HG03280 (cell line): Measurements from ENCODE around the gene SPAG16.

Experiments used
- ATAC-seq: cut with Tn5 transposase; IDR thresholded peaks from one replicate; pipeline ENCODE4 v1.9.1; 2021; ENCODE audit warnings: mild to moderate bottlenecking, moderate library complexity; ENCODE audit not compliant: unreplicated experiment

Gene SPAG16

GRCh38 chr2:214130114-214130513 lies 845.9 kb downstream of the SPAG16 start:
- no peak for ATAC-seq

GRCh38 chr2:214135966-214136365 lies 851.7 kb downstream of the SPAG16 start:
- no peak for ATAC-seq

GRCh38 chr2:214138779-214139178 lies 854.5 kb downstream of the SPAG16 start:
- ATAC-seq, result no peak

- no peak for ATAC-seq
These were observed 855.5 kb downstream of the SPAG16 start for GRCh38 chr2:214139630-214140284.

DNA sequence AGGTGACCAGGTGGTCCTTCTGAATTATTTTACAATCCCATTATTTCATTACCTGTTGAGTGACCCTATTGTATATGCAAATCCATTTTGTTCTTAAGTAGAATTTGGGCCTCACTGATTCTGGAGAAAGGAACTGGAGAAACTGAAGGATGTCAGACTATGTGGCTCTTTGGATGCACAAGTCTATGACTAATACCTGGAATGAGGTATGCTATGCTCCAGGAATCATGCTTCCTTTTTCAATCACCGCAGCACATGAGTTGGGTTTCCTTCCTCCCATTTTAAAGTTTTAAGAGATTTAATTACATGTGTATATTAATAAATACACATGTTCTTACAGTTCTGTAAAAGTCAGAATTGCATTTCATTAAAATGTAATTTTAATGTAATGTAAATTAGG lies 872.7 kb downstream of the SPAG16 start:
- ATAC-seq, result no peak

DNA sequence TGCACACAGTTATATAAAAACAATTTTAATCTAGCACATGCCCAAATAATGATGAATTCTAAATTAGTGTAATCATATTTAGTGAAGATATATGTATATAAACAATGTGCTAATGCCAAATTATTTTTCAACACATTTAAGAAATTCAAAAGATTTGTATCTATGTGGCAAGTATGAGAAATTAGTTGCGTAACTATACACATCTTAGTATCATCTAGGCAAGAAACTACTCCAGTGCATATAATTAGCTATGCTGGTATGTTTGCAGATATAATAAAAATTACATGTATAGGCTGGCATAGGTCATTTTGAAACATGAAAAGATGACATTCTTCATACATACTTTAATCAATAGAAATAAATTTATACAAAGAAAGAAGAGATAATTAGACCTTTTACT lies 874.6 kb downstream of the SPAG16 start:
- ATAC-seq, result no peak

GRCh38 chr2:214169281-214169680 lies 885.0 kb downstream of the SPAG16 start:
- ATAC-seq, result no peak

GRCh38 chr2:214169736-214170135 lies 885.5 kb downstream of the SPAG16 start:
- ATAC-seq, result no peak

GRCh38 chr2:214174563-214174962 lies 890.3 kb downstream of the SPAG16 start:
- no peak for ATAC-seq

GRCh38 chr2:214180071-214180470 lies 895.8 kb downstream of the SPAG16 start:
- no peak for ATAC-seq

GRCh38 chr2:214180686-214181085 lies 896.4 kb downstream of the SPAG16 start:
- ATAC-seq, result no peak

DNA sequence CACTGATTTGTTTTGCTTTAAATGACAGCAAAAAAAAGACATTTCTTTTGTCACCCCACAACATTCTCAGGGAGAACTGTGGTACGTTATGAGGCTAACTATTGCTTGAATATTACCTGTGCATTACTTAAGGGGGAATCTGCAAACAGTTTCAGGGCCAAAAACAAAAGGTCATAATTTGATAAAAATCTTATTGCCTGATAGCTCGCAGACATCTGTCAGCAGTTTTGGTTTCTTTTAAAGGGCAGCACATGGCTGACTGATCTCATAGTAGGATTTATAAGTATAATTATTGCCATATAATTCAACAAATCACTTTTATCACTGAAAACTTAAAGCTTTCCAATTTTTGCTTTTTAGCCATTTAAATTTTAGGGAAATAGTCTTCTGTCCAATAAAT lies 900.2 kb downstream of the SPAG16 start:
- ATAC-seq, result no peak

DNA sequence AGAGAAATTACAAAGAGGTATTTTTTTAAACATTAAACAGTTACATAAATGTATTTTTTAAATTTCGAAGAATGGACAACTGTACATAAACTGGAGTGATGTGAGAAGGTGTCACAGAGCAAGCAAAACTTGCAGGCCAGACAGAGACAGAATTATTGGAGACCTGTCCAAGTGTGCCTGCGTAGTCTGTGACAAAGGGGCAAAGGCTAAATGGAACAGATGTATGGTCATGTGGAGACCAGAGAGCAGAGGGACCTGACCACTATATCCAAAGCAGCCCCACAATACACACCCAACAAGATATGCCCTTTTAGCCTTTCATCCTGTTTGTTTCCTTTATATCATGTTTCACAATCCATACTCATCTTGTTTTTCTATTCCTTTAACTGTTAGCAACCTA lies 901.3 kb downstream of the SPAG16 start:
- no peak for ATAC-seq

- ATAC-seq, result no peak
These were observed 908.4 kb downstream of the SPAG16 start for GRCh38 chr2:214192711-214193110.

DNA sequence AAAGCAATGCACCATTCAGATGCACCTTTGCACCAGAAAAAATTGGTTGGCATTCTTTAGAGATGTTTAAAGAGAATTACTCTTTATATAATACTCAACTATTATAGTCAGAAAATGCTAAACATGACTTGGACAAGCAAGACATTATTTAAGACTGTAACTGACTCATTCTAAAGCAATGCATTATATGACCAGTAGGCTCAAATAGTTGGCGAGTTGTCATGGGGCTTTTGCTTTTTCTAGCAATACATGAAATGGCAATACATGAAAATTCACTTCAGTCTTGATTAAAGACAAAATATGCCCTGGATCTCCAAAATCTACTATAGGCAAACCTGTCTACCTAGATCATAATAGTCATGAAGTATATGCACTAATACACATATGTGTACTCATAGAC lies 909.7 kb downstream of the SPAG16 start:
- ATAC-seq, result no peak

DNA sequence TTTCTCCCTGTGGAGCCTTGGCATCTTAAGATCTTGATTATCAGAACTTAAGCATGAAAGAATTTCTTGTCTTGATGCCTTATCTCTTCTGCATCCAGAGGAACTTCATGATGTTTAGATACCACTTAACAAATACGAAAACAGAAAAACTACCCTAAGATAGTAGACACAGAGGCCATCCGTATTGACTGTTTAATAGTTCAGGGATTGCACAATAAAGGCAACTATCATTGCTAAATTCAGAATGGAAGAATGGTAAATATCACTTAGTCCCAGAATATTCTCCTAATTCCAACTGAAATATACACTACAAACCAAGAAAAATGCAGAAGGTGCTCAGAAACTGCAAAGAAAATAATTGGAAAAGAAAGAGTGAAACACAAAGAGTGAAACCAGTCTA lies 912.0 kb downstream of the SPAG16 start:
- no peak for ATAC-seq

DNA sequence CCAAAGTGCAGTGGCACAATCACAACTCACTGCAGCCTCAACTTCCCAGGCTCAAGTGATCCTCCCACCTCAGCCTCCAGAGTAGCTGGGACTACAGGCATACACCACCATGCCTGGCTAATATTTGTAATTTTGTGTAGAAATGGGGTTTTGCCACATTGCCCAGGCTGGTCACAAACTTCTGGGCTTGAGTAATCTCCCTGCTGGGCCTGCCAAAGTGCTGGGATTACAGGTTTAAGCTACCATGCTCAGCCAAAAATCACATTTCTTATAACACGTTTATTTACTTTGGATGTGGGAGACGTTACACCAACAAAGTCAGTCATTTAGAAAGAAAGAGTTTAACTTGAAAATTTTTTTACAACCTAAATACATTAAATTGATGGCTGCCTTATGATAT lies 917.6 kb downstream of the SPAG16 start:
- ATAC-seq, result no peak

- no peak for ATAC-seq
These were observed 919.0 kb downstream of the SPAG16 start for GRCh38 chr2:214203214-214203613.

- no peak for ATAC-seq
These were observed 919.6 kb downstream of the SPAG16 start for GRCh38 chr2:214203744-214204289.

GRCh38 chr2:214215107-214215506 lies 930.8 kb downstream of the SPAG16 start:
- no peak for ATAC-seq

- no peak for ATAC-seq
These were observed 932.9 kb downstream of the SPAG16 start for GRCh38 chr2:214217136-214217535.

GRCh38 chr2:214217599-214217998 lies 933.3 kb downstream of the SPAG16 start:
- no peak for ATAC-seq

DNA sequence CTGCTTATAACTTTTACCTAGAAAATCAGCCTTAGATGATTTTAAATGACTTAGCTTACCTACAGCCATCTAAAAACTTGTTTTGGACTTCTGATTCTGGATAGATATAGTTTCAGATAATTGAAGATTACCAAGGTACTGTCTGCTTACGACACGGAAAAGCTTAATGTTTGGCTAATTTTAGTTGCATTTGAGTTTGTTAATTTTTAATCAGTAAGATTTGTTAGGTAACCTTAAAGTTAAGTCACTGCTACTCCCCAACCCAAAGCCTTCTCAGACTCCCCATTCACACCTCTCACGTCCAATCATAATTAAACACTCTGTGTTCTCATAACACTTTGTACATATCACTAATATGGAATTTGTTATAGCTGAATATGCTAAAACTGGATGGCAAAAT lies 936.0 kb downstream of the SPAG16 start:
- no peak for ATAC-seq
